Erythroblast (primary cell): Measurements from ENCODE around the gene NTSR2.

Experiments
- GATA1 ChIP-seq: IDR thresholded peaks from 2 replicates; pipeline ENCODE4 v1.6.1; 2011; ENCODE audit warnings: low read depth, mild to moderate bottlenecking, control low read depth, low read length, moderate library complexity
- POLR2A ChIP-seq: IDR thresholded peaks from 2 replicates; pipeline ENCODE4 v1.6.1; 2011; ENCODE audit warnings: mild to moderate bottlenecking, low read length

DNA sequence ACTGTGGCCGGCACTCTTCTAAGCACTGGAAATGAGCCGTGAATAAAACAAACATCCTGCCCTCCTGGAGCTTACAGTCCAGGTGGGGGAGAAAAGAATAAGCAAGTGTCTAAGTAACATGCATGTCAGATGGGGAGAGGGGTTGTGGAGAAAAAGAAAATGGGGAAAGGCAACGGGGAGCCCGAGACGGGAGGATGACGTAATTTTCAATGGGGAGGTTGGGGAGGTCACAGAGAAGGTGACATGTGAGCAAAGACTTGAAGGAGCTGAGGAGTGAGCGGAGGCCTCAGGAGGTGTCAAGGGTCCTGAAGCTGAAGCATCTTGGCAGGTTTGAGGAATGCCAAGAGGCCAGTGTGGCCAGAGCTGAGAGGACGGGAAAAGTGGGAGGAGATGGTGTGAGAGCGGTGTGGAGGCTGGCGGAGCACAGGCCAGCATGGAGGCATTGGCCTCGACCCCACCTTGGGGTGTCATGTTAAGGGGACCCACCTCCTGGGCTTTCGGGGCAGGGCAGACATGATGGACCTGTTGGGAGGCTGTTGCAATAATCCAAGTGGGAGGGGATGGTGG, 15.0 kb upstream of the NTSR2 start:
- no peak for TF ChIP-seq POLR2A
- no peak for TF ChIP-seq GATA1
